GM19395 (cell line): ENCODE measurements around the gene MESP2.

Experiments
- ATAC-seq: cut with Tn5 transposase; IDR thresholded peaks from one replicate; pipeline ENCODE4 v1.9.1; 2021; ENCODE audit warnings: mild to moderate bottlenecking, moderate library complexity; ENCODE audit not compliant: unreplicated experiment

MESP2 gene

GRCh38 chr15:89776274-89777072 is at the start of gene MESP2:
MESP2 (plus strand) TSS chr15:89776332; CDS start chr15:89776358, 26 bp downstream.
- peak; percentile 72 for ATAC-seq

GRCh38 chr15:89728254-89728653 is 47.9 kb upstream of the MESP2 start:
- ATAC-seq, result no peak

GRCh38 chr15:89731275-89731674 is 44.9 kb upstream of the MESP2 start:
- no peak for ATAC-seq

- ATAC-seq, result no peak
These were observed 43.5 kb upstream of the MESP2 start for GRCh38 chr15:89732451-89733172.

GRCh38 chr15:89735773-89736172 is 40.4 kb upstream of the MESP2 start:
- ATAC-seq, result no peak

GRCh38 chr15:89740137-89740536 is 36.0 kb upstream of the MESP2 start:
- ATAC-seq, result no peak

GRCh38 chr15:89743011-89743410 is 33.1 kb upstream of the MESP2 start:
- ATAC-seq, result no peak

GRCh38 chr15:89743594-89743993 is 32.5 kb upstream of the MESP2 start:
- no peak for ATAC-seq

- no peak for ATAC-seq
These were observed 31.0 kb upstream of the MESP2 start for GRCh38 chr15:89745131-89745530.

GRCh38 chr15:89745768-89746167 is 30.4 kb upstream of the MESP2 start:
- no peak for ATAC-seq

GRCh38 chr15:89746386-89746780 is 29.7 kb upstream of the MESP2 start:
- ATAC-seq, result no peak

- no peak for ATAC-seq
These were observed 28.1 kb upstream of the MESP2 start for GRCh38 chr15:89747708-89748682.

- ATAC-seq, result no peak
These were observed 27.1 kb upstream of the MESP2 start for GRCh38 chr15:89749054-89749453.

- ATAC-seq, result no peak
These were observed 26.6 kb upstream of the MESP2 start for GRCh38 chr15:89749526-89749925.

GRCh38 chr15:89749951-89750559 is 26.1 kb upstream of the MESP2 start:
- ATAC-seq, result no peak

- ATAC-seq, result peak; percentile 93
These were observed 25.3 kb upstream of the MESP2 start, which contains the start of gene MESP1 for GRCh38 chr15:89750560-89751542. MESP1 (minus strand) TSS chr15:89751249; CDS start chr15:89751231, 18 bp downstream.

GRCh38 chr15:89751748-89752147 is 24.4 kb upstream of the MESP2 start:
- ATAC-seq, result no peak

- no peak for ATAC-seq
These were observed 22.3 kb upstream of the MESP2 start for GRCh38 chr15:89753855-89754254.
